NAMALWA (cell line): ENCODE measurements around the gene TAGLN3.
"Not testable (repeated sequence)": the region's sequence is repeated elsewhere in the genome, so short reads cannot be mapped to it uniquely, and the experiment has no call there.

Source experiments
- DNase-seq: peaks from one replicate; pipeline ENCODE4 v3.0.0-alpha.2; 2015; ENCODE audit warnings: low spot score

The TAGLN3 gene

DNA sequence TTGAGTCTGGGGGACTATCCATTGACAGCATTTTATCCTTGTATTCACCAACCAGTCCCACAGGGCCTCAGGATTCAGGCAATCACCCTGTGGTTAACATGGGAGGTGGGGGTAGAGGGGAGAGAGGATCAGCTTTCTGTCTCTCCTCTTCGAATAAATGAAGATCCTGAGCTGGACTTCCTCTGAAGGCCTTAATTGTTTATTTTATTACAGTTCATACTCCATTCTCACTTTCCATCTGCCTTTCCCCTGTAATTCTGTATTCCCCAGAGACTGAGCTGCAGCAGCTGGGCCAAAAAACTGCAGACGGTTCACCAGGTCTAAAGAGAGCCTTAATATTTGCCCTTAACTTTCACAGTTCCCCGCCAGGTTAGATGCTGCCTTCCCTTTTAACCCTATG is 11.9 kb downstream of the TAGLN3 start:
- DNase-seq: no peak

DNA sequence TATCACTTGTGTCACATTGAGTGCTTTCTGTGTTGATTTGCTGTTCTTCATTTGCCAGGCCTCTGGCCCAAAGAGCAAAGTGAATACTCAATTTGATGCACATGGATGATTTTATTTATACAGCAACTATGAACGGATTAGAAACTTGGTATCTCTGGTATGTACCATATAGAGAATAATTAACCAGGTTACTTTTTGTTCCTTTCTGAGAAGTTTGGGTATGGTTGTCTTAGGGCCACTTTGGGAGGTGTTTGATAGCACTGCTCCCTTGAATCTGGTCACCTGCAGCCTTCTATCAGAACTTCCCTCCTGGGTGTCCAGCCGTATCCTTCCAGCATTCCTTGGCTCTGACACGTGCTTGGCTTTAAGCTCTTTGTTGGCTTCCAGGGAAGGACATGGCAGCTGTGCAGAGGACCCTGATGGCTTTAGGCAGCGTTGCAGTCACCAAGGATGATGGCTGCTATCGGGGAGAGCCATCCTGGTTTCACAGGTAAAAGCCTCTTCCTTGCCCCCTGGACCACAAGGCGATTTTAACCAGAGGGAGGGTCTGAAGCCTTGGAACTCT is 12.7 kb downstream of the TAGLN3 start:
- no peak for DNase-seq

DNA sequence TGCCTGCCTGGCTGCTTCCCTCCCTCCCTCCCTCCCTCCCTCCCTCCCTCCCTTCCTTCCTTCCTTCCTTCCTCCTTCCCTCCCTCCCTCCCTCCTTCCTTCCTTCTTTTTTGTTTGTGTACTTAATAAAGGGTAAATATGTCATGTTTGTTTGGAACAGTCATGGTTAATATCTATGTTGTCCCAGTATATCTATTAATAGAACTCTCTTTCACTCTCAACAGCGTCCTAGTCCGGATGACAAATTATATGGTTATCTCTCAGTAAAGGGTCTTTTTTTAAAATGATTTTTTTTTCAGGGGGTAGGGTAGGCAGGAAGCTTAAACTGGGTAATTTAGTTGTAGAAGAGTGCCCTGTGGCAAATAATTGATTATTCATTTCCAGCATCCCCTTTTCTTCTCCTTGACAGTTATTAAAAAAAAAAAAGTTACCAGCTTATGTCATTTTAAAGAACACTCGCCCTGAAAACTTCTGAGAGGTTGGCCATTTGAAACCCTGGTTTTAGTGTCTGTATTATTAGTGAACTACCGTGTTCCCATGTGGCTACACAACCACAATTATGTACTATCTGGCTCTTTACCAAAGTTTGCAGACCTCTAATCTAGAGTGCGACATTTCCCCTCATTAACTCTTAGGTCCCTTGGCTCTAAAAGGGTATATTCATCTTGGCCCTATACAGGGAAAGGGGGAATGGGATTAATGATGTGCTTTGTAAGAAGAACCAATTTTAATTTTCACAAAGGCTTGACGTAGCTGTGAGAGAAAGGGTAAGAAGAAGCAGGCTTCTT is 13.7 kb downstream of the TAGLN3 start:
- DNase-seq: no peak

DNA sequence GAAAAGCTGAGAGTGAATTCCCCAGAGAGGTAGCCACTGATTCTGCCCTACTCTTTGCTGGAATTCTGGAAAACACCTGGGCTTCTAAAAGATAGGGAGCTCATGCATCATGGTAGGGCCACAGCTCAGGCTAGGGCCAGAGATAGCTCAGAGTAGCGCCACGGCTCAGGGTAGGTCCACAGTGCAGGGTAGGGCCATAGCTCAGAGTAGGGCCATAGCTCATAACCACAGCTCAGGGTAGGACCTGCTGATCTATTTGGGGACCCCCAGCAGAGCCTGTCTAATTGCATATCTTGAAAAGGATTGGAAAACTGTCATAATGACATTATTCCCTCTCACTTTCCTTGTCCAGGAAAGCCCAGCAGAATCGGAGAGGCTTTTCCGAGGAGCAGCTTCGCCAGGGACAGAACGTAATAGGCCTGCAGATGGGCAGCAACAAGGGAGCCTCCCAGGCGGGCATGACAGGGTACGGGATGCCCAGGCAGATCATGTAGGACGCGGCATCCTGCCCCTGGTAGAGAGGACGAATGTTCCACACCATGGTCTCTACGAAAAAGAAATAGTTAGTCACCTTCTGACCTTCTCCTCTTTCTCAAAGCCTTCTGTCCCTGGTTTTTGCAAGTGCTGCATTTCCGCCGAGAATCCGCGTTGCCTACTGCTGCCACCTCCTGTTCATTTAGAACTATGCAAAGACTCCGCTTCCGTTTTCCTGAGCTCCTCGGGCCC is 14.5 kb downstream of the TAGLN3 start:
- DNase-seq: no peak

DNA sequence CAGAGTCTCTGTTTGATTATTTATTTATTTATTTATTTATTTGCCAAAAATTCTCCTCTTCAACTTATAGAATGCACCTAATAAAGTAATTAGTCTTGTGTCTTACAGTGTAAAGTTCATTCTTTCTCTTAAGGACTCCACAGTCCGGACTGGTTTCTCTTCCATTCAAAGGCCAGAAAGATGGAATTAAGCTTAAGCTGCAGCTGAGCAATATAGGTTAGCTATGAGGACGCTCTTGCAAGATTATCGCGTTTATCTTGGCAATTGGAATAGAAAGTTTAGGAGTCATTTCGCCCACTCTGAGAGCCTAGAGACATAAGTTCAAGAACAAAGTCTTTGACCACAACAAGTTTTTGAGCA is 15.0 kb downstream of the TAGLN3 start:
- no peak for DNase-seq

DNA sequence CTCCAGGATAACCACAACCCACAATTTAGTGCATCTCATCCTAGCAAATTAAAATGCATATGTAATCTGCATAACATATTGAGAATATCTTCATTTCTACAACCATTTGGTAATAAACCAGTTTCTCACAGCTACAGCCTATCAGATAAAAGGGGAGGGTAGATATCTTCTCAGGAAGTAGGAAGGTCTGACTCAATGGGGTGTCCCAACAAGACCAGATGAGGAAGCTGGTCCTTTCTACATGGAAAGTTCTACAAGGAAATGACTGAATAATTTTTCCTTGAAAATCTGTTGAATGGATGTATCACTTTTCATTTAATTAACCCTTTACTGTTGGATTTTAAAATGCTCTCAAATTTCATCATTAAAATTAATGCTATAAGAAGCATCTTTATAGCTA is 18.4 kb downstream of the TAGLN3 start:
- DNase-seq: no peak

DNA sequence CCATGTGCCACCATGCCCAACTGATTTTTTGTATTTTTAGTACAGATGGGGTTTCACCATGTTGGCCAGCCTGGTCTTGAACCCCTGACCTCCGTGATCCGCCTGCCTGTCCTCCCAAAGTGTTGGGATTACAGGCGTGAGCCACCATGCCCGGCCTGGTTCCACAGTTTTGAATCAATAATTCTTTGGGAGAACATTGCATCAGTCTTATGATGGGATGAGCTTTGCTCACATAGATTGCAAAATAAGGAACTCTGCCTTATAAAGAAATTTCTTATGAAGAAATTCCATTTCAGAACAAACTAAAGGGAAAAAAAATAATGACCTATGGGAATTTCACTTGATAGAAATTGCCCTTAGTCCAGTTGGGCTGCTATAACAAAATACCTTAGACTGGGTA is 20.0 kb downstream of the TAGLN3 start:
- no peak for DNase-seq

DNA sequence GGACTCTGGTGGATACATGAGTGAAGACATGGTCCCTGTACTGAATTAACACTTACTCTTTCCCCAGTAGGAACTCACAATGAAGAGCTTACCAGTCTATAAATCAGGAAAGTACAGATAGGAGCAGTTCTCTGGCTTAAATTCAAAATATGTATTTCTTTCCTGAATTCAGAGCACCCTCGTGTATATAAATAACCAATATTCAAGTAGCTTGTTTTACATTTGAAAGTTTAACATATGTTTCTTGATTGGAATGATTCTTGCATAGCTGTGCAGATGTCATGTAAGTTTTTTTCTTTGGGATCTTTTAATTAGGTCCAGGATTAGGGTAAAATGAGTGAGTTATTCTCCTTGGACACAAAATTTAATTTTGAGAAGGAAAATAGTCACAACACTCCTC is 21.0 kb downstream of the TAGLN3 start:
- no peak for DNase-seq

DNA sequence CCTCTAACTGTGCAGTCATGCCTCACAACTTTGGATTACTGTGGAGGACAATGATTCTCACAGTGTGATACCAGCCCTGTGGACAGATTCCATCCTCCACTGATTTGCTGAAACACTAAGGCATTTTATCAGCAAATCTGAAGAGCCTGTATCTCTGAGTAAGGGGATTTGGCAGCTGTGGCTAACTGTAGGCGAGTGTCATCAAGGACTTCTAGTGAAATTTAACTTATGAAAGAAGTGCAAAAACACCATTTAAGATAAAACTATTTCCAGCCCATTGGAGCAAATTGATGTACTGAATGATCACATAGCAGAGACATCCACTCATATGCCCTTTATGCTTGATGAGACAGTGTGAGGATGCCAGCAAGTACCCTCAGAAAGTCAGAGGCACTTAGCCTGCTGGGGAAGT is 22.0 kb downstream of the TAGLN3 start:
- no peak for DNase-seq

DNA sequence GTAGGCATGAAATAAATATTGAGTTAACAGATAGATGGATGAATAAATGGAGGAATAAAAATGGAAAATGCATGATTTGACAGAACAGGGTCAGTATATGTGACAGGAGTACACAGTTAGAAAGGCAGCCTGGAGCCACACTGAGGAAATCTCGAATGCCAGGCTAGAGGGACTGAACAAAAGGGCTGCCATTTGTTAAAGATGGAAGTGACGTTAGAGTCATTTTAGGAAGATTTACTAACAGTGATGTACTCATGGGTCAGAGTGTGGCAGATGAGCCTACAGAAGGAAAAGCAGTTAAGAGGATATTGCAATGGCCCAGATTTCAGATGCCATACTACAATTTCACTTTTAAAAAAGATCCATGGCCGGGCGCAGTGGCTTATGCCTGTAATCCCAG is 28.4 kb downstream of the TAGLN3 start:
- DNase-seq: no peak

DNA sequence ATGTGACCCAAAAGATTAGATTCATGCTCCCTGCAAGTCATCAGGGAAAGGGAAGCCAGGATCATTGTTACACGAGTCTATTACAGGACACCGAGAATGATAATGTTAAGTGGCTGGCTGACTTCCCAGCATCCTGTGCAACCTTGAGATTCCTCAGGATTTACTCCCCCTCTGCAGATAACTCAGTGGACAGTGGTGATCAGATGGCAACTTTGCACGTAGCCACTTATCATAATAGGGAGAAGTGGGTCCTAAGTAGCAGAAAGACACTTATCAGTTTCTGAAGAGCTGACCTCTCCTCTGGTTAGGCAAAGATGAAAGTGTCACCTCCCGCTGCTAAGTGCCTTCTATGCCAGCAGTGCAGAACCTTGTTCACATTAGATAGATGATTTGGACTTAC is 29.1 kb downstream of the TAGLN3 start:
- DNase-seq: no peak

DNA sequence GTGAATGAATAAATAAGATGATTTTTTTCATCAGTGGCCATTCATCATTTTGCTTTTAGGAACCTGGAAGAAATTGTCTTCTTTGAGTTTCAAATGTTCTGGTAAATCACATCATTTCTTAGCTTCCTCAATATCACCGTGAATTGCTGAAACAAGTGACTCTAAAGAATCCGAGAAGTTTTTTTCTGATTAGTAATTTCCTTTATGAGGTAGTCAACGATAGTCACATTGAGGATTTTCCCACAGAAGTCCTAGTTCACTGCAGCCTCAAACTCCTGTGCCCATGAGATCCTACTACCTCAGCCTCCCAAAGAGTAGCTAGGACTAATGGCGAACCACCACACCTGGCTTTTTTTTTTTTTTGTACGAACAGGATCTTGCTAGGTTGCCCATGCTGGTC is 32.2 kb downstream of the TAGLN3 start:
- DNase-seq: no peak

DNA sequence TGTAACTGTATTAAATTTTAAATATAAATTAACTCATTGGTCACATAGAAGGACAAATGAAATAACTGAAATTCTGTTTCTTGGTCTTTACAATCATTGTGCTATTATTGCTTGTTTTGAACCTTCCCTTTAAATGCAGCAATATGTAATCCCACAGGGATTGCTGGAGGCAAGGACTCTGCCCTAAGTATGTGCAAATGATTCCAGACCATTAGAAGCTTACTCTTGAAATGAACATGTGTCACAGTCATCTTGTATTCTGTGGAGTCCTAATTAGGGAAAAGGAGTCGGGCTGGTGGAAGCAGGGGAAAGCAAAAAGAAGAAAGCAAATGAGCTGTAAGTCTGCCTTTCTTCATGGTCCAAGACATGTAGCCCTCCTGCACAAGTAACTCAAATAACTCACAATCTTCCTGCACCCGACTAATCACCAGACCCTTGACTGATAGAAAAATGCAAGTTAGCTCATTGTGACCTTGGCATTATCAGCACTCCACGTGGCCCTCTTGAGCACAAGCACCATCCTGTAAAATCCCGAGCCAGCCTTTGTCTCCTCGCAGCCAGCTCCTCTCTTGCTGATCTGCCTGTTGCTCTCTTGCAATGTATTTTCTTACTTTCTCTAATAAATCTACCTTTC is 33.5 kb downstream of the TAGLN3 start:
- DNase-seq: no peak

DNA sequence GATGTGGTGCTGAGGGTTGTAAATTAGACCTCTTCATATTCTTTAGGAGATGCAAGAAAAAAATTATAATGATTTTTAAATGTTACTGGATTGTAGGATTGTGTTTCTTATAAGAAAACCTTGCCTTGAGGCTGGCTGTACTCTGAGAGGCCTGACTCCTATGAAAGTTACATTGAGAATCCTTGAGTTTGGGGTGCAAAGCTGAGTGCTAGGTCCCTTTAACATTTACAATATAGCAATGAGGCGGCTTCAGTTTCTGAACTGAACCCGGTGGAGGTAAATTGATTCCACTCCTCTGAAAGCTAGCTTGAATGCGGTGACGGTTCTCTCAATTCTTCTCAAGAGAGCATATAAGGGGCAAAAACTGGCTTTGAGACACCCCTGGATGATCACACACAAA is 35.7 kb downstream of the TAGLN3 start, which contains the start of gene TMPRSS7:
TSS of gene TMPRSS7 (plus strand) at position 301 of the 400 bp plus-strand sequence. CDS start 110 bp downstream, outside the sequence.
- no peak for DNase-seq

DNA sequence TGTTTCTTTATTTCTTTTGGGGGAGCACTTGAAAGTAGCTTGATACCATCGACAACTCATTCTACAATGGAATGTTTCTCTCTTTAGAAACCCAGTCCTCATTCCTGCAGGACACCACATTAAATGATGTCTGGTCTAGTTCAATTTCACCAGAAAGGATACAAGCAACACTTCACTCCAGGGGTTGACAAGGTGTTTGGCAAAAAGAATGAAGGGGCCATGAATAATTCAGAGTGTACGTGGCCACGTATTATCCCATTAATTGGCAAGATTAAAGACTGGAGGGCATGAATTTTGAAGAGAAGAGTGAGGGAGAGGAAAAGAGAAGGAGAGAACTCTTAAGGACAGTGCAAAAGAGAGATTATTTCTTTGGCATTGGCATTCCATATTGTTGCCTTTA is 36.5 kb downstream of the TAGLN3 start:
- DNase-seq: no peak

DNA sequence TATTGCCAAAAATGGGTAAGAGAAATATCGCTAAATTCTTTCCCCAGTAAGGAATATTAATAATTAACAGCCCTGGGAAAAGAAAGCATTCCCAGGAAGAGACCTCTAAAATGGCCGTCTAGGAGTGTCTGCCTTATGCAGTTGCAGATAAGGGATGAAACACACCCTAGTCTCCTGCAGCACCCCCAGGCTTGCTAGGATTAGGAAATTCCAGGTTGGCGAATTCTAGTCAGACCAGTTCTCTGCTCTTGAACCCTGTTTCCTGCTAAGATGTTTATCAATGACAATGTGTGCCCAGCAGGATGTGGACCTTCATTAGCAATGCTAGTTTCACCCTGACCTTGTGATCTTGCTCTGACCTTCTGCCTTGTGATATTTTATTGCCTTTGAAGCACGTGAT is 38.5 kb downstream of the TAGLN3 start:
- not testable (repeated sequence) for DNase-seq

DNA sequence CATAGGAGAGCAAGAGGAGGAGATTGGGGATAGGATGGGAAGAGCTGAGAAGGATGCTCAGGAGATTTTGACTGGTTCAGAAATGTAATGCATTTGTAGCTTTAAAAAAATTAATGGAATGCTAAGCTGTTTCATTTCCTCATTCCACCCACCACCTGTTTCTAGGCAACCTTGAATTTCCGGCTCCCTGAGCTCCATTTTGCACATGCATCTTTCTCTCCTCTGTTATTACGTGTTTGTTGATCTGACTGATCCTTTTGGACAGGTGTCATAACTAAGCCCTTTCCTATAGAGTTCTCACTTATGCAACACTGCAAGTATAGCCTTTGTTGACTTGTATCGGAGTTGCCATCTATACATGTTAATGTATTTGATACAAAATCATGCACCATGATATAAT is 40.1 kb downstream of the TAGLN3 start:
- DNase-seq: peak; percentile 51

DNA sequence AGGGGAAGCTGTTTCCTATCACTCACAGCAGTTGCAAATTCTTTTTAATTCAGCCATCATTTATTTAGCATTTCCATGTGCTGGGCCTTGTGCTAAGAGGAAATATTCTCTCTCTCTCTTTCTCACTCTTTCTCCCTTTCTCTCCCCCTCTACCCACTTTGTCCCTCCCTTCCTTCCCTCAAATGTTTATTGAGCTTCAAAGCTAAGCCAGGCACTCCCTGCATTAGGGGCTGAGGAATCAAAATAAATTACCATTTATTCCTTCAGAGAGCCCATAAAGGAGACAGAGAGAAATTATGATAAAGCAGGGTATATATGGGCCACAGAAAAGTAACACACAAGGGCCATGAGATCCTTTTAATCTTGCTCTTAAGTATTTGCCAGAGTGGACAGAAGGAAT is 42.6 kb downstream of the TAGLN3 start:
- DNase-seq: no peak

DNA sequence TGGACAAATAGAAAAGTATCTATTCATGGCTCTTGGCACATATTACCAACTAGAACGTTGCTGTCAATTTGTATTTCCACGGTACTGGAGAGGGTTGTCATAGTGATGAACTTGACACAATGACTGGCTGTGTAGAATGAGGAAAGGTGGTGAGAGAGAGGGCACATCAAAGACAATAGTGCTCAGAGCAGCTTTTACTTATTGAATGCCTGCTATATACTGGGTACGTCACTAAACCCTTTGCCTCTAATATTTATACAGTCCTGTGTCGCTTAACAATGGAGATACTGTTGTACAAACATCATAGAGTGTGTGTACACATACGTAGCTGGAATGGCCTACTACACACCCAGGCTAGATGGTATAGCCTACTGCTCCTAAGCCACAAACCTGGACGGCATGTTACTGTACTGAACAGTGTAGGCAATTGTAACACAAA is 44.1 kb downstream of the TAGLN3 start:
- no peak for DNase-seq

DNA sequence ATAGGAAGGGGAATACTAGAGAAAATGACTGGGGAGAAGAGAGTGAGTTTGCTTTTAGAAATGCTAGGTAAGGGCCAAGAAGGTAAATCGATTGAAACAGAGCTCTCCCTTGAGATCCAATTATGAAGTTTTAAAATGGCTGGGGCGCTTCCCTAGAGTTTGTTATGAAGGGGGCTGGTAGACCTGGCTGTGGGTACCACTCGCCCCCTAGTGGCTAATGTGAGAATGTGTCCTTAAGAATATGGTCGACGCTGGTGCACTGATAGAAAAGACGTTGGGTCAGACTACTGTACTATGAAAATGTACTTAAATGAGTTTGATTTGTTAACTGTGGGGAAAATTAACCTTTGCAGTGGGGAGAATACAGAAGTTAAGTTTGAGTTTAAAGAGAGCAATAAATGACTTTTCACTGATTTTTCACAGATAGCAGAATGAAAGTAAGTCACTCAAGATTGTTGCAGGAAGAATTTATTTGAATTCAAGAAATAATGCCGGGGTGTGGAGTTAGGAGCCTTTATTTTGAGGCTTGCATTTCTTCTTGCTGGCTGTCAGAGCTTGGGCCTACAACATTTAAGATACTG is 45.0 kb downstream of the TAGLN3 start:
- peak; percentile 87 for DNase-seq

DNA sequence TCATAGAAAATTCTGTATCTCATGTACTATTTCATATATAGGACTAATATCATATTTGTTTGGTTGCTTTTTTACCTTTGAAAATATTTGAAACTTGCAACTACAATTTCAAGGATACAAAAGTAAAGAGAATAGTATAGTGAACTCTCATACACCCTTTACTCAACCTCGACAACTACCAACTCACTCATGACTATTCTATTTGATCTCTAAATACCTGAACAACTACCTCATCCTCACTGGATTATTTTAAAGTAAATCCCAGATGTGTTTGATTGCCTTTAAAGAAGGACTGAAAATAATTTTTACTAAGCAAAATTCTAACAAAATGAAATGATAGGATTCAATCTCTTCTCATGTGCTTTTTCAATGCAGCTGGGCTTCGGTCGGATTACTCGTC is 47.9 kb downstream of the TAGLN3 start:
- no peak for DNase-seq

DNA sequence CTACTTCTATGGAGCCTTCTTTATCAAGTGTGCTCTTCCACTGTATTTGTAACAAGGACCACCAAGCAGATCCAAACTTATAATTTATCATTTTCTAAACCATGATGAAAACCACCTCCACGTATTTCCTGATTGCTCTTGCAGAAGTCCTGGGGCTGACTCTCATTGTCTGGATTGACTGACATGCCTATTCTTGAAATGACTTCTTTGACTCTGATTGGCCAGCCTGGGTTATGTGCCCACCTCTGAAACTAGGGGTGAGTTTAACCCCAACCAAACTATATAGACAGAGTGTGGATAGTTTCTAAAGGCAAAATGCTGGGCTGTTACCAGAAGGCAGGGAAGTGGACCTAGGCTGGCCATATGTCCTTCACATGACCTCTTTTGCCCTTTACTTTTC is 48.5 kb downstream of the TAGLN3 start:
- no peak for DNase-seq
